Activated CD4-positive, alpha-beta T cell treated with anti-CD3 and anti-CD28 coated beads, Interleukin-2, Interleukin-4, amounts not matched to agents 100 ng/mL and 50 ng/mL, durations not matched to agents 16 hours and 8 hours (primary cell): ENCODE results near the gene EXOSC5.
"Not testable (repeated sequence)": the region's sequence is repeated elsewhere in the genome, so short reads cannot be mapped to it uniquely, and the experiment has no call there.

Experiments used
- DNase-seq: peaks from one replicate; pipeline ENCODE4 v3.0.0-alpha.2; 2020; ENCODE audit warnings: low spot score

The EXOSC5 gene

DNA sequence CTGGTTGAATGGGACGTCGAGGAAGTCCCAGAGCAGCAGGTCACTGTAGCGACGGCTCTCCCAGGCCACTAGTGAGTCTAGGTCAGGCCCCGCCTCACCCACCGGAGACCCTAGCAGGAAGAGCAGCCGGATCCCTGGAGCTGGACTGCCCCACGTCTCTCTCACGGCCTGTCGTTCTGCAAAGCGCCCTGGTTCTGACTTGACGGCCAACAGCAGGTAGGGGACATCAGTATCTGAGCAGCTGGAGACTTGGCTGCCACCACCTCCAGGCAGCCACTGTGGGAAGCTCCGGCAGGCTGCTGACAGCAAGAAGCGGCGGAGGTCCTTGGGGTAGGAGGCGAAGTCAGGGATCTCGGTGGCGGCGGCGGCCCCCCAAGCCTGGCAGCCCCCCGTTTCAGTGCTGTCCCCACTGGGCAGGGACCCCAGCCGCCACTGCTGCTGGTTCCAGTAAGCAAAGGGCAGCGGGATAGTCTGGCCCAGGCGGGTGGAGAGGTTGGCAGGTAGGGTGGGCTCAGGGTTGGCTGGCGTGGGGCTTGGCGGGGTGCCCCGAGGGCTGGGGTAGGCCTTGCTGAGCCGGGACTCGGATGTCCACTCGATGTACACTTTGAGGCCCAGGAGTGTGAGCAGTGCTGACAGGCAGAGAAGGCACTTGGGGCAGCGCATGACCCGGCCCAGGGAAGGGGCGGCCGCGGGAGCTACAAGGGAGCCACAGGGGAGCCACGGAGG is 29.1 kb upstream of the EXOSC5 start:
- DNase-seq: no peak

DNA sequence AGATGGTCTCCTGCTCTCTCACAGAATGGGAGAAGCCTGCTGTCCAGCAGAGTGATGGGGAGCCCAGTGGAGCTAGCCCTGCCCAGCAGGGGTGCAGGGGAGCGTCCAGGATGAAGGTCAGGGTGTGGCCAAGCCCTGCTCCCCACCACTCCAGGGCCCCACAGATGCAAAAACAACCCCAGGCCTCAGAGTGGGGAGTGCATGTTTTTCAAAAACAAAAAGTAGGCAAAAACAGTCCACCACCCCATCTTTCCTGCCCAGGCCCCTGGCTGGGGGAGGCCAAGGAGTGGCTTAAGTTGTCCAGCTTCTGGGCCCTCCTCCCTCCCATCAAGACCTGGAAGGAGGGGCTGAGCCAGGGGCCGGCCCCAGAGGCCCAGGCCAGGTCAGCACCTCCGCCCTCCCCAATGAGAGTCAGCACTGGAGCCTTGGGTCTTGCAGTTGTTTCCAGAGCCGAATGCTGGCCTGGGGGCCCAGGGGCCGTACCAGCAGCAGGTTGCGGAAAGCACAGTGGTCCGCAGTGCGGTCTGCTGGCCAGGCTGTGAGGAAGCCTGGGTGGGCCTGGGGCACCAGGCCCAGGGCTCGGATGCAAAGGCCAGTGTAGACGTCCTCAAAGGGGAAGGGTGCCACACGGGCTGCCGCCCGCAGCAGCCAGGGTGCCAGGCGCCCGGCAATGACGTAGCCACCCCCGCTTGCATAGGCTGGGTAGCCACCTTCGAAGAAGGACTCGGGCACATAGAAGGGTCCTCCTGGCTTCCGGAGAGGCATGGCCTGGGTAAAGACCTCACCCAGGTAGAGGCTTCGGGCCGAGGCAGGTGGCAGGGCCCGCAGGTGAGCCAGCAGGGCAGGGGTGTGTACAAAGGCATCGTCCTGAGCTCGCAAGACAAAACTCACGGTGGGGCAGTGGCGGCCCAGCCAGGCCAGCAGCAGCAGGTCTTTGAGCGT is 28.3 kb upstream of the EXOSC5 start:
- no peak for DNase-seq

DNA sequence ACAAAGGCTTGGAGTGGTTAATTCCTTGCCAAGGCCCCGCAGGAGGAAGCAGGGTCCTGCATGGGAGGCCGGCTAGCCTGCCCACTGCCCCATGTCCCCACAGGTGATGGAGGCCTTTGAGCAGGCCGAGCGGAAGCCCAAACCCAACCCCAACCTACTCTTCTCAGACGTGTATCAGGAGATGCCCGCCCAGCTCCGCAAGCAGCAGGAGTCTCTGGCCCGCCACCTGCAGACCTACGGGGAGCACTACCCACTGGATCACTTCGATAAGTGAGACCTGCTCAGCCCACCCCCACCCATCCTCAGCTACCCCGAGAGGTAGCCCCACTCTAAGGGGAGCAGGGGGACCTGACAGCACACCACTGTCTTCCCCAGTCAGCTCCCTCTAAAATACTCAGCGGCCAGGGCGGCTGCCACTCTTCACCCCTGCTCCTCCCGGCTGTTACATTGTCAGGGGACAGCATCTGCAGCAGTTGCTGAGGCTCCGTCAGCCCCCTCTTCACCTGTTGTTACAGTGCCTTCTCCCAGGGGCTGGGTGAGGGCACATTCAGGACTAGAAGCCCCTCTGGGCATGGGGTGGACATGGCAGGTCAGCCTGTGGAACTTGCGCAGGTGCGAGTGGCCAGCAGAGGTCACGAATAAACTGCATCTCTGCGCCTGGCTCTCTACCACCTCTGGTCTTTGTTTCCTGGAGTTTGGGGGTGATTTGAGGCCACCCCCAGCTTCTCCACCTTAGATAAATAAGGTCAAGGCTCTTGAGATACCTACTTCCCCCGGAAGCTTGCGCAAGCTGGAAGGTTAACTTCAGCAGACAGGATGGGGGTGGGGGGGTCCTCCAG is 27.4 kb upstream of the EXOSC5 start:
- no peak for DNase-seq

- DNase-seq: no peak
Observed at GRCh38 chr19:41422955-41423354, 25.8 kb upstream of the EXOSC5 start.

- no peak for DNase-seq
Observed at GRCh38 chr19:41422456-41422855, 25.3 kb upstream of the EXOSC5 start.

DNA sequence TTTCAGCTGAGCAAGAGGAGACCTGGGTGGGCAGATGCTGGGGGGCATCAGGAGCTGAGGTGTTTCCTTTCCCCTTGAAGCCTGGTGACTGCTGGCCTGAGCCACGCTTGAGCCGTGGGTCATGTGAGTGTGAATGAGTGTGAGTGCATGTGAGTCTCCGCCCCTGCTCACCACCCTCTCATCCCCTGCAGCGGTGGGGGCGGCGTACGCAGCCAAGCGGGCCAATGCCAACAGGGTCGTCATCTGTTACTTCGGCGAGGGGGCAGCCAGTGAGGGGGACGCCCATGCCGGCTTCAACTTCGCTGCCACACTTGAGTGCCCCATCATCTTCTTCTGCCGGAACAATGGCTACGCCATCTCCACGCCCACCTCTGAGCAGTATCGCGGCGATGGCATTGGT is 24.8 kb upstream of the EXOSC5 start:
- no peak for DNase-seq

GRCh38 chr19:41421314-41421713 is 24.2 kb upstream of the EXOSC5 start:
- no peak for DNase-seq

DNA sequence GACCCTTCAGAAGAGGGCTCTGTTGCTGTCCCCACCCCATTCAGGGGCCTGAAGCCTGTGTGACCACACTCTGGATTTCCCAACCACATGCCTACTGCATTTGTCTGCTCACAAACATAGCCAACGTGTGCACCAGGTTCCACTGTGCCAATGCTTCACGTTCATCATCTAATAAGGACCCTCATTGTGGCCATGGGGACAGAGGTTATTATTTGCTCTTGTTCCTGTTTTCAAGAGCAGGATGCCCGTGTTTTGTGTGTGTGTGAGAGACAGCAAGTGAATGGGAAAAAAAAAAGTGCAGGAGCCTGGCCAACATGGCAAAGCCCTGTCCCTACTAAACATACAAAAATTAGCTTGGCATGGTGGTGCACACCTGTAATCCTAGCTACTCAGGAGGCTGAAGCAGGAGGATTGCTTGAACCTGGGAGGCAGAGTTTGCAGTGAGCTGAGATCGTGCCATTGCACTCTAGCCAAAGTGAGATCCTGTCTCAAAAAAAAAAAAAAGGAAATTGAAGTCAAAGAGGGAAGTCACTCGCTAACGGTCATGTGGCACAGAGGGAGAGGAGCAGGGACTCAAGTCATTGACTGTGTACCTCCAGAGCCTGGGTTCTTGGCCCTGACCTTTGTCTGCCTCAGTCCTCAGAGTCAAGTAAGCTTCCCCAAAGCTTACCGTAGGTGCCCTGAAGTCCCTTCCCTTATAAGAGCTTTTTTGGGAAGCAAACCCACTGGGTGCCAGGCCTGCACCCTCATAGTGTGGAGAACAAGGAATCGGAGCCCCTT is 23.1 kb upstream of the EXOSC5 start:
- DNase-seq: no peak

DNA sequence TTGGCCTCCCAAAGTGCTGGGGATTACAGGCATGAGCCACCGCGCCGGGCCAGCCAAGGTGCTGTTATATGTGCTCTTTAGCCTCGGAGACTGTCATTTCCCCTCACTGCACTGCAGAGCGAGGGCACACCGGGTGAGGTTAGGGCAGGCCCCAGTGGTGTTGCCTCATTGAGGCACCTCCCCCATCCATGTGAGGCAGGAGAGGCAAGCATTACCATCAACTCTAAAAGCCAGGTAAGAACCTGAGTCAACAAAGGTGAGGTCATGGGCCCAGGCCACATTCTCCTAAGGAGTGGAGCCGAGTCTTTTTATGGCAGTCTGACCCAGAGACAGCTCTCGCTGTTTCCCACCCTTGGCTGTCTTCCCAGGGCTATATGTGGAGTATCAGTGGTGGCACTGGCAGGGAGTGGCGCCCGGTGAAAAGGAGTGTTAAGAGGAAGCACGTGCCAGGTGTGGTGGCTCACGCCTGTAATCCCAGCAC is 19.1 kb upstream of the EXOSC5 start:
- no peak for DNase-seq

DNA sequence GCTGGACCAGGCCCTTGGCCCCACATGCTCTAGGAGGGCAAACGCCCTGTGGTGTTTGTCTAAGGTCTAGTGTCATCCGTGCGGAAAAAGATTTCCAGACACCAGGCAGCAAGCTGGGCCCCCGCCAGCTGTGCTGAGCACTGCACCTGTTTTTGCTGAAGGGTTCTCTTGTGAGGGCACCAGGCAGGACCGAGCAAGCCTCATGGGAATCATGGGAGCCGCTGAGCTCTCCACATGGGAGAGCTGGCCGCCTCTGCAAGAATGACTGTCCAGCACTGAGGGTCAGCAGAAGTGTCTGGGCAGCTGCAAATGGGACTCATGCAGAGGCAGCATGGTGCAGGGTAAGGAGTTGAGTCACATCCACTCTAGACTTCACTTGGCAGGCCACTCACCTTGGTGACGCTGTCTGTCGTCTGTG is 18.0 kb upstream of the EXOSC5 start:
- no peak for DNase-seq

GRCh38 chr19:41414461-41414860 is 17.3 kb upstream of the EXOSC5 start:
- DNase-seq: no peak

- no peak for DNase-seq
Observed at GRCh38 chr19:41413947-41414346, 16.8 kb upstream of the EXOSC5 start.

- no peak for DNase-seq
Observed at GRCh38 chr19:41412953-41413352, 15.8 kb upstream of the EXOSC5 start.

DNA sequence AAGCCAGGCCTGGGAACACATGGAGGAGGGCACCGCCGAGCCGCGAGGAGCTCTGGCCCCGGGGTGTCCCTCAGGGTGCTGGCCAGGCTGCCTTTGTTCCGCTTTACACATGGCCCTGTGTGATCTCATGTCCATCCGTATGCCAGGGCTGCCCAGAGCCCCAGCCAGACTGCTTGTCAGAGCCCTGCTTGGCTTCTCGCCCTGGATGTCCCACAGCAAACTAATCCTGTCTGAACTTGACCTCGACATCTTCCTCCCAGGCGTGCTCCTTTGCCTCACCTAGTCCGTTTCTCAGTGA is 14.8 kb upstream of the EXOSC5 start:
- DNase-seq: no peak

DNA sequence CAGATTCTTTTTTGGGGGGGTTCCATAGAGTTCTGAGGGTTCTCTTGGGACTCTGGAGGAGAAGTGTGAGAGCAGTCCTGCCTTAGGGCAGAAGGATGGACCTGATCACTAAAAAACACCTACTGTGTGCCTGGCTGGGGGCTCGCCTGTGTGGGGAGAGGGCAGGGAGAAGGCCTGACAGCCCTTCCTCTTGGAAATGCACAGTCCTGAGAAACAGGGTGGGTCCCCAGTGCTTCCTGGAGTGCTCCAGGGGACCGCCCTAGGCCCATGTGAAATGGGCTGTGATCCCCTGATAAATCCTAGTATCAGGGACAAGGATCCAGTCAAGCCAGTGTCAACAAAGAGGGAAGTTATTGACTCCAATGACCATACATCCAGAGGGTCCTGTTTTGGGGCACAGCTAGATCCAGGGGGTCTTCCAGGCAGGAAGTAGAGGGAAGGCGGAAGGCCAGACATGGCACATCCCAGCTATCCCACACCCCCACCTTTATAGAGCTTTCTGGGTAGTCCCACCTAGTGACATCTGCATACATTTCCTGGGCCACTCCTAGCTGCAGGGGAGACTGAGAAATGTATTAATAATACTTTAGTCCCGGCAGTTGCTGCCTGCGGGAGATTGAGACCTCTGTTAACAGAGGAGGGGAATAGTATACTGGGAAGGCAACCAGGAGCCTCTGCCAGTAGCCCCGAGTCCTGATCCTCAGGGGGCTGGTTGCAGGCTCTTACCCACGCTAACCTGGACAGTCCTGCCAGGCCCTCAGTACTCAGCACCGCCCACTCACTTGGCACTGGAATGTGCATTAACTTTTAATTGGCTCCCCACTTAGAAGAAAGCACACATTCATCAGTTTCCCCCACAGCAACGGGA is 14.2 kb upstream of the EXOSC5 start:
- DNase-seq: no peak

- no peak for DNase-seq
Observed at GRCh38 chr19:41410336-41411054, 13.3 kb upstream of the EXOSC5 start.

GRCh38 chr19:41409288-41409687 is 12.1 kb upstream of the EXOSC5 start:
- DNase-seq: no peak

GRCh38 chr19:41408846-41409245 is 11.7 kb upstream of the EXOSC5 start:
- not testable (repeated sequence) for DNase-seq

- no peak for DNase-seq
Observed at GRCh38 chr19:41408256-41408655, 11.1 kb upstream of the EXOSC5 start.

- DNase-seq: no peak
Observed at GRCh38 chr19:41407271-41407670, 10.1 kb upstream of the EXOSC5 start.
